ENCODE results near the gene GALE. TPM values are rescaled to one million over a fixed set of nuclear protein-coding genes. Genes with fewer than 3 reads are reported as not detected.

The GALE gene
- total and polyA plus RNA-seq, 2 donors: 11.2 to 20.2 TPM

DNA sequence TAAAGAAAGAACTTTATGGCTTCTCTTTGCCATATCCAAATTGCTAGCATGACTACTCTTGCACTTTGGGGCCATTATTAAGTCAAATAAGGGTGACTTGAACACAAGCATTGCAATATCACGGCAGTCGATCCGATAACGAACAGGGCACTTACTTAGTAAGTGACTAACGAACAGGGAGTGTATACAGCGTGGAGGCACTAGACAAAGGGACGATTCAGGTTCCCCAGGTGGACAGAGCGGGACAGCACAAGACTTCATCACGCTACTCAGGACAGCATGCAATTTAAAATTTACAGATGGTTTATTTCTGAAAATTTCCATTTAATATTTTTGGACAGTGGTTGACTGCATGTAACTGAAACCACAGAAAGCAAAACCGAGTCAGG is 27.7 kb downstream of the GALE start:
- WGBS: 89% methylated on average over 10 of the region's 10 CpGs
- H3K27ac ChIP-seq (ENCODE audit: low read depth): no peak overlapping the region
- H3K4me3 ChIP-seq (ENCODE audit: low read depth, low read length): no peak overlapping the region
- no peaks in the 10 kb centered on the region for H3K36me3 ChIP-seq (ENCODE audit: insufficient read depth)
- DNase-seq (ENCODE audit: extremely low spot score): no peak
- H3K4me1 ChIP-seq (ENCODE audit: insufficient read depth): no peaks in the 10 kb centered on the region

DNA sequence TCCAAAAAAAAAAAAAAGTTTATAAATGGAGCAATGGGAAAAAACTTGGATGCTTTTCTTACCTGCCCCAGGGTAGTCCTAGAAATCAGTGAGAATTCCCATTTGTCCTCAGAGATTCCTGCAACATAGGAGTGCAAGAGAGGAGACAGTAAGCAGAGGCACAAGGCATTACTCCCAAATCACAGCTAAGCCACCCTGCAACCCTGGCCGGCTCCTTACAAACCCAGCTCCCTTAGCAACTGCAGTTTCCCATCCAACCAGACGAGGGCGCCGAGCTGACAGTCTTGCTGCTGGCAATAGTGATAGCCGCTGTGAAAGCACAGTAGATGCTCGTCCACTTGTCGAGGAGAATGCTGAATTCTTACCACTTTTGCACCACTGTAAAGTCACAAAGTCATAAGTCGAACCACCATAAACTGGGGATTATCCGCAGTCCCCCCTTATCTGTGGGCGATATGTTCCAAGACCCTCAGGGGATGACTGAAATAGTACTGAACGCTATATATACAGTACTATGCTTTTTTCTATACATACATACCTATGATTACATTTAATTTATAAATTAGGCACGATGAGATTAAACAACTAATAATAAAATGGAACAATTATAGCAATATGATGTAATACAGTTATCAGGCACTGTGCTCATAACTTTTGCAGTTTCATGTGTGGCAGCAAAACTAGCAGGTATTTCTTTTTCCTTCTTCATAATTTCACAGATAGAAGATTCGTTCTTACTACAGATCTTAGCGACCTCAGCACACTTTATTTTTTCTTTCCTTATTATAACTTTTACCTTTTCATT is 28.3 kb downstream of the GALE start:
- no peak for DNase-seq (ENCODE audit: extremely low spot score)
- Histone ChIP-seq H3K4me3 (ENCODE audit: low read depth, low read length) (no peak overlapping the region), H3K36me3 (ENCODE audit: insufficient read depth) (no peaks in the 10 kb centered on the region), H3K4me1 (ENCODE audit: insufficient read depth) (no peaks in the 10 kb centered on the region), H3K27ac (ENCODE audit: low read depth) (no peak overlapping the region)
- WGBS: 14% methylated on average over 14 of the region's 14 CpGs

DNA sequence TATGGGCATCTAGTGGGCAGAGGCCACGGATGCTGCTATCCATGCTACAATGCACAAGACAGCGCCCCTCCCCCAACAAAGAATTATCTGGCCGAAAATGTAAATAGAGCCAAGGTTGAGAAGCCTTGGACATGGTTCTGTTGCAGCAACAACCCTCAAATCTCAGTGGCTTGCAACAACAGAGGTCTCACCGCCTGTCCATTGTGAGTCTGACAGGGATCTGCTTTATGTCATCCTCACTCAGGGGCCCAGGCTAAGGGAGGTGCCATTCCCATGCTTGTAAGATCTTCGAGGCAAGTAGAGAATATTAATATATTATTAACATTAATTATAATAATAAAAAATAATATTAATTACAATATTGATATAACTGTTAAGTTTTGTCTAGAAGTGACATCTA is 31.8 kb downstream of the GALE start:
- DNase-seq (ENCODE audit: extremely low spot score): no peak
- no peak overlapping the region for H3K4me3 ChIP-seq (ENCODE audit: low read depth, low read length)
- H3K4me1 ChIP-seq (ENCODE audit: insufficient read depth): no peaks in the 10 kb centered on the region
- no peaks in the 10 kb centered on the region for H3K36me3 ChIP-seq (ENCODE audit: insufficient read depth)
- 60% methylated on average over 5 of the region's 5 CpGs for WGBS
- no peak overlapping the region for H3K27ac ChIP-seq (ENCODE audit: low read depth)

DNA sequence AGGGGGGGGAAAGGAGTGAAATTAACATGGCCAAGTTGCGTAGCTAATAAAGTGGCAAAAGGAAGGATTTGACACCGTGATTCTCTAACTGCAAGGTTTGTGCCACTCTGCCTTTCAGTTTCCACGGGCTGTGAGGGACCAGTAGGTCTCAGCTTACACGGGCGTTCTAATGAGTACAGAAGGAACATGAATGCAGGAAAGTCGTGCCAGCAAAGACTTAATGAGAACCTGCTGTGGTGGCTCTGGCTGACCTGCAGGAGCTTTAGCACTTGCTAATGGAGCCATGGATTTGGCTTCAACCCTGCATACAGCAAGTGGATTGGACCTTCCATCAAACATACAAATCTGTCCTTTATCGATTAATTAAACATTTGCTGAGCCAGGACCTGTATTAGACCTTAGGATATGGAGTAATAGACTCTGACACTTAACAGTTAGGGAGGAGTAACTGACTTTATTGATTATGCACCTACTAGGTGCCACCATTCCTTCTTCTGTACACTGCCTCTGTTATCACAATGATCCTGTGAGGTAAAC is 37.4 kb downstream of the GALE start:
- no peak overlapping the region for H3K4me3 ChIP-seq (ENCODE audit: low read depth, low read length)
- no peaks in the 10 kb centered on the region for H3K4me1 ChIP-seq (ENCODE audit: insufficient read depth)
- peaks cover 3% of the 10 kb centered on the region for H3K36me3 ChIP-seq (ENCODE audit: insufficient read depth)
- 69% methylated on average over 7 of the region's 7 CpGs for whole genome bisulfite sequencing
- no peak overlapping the region for H3K27ac ChIP-seq (ENCODE audit: low read depth)
- no peak for DNase-seq (ENCODE audit: extremely low spot score)

DNA sequence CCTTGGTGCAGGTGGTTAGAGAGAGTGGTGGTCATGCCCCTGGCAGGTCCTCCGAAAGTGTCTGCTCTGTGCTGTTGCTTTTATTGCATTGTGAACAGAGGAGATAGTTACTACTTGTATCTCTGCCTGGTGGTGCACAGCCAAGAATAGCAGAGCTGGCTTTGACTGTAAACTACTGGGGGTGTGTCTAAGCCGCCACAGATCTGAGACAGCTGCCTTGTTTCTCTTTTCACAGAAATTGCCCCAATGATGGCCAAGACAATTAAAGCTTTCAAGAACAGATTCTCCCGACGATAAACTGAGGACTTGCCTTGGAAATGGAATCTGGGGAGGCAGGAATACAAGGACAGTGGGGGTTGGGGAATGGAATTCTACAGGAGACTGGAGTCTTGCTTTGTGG is 41.3 kb downstream of the GALE start:
- Histone ChIP-seq H3K4me3 (ENCODE audit: low read depth, low read length) (no peak overlapping the region), H3K36me3 (ENCODE audit: insufficient read depth) (peaks cover 8% of the 10 kb centered on the region), H3K4me1 (ENCODE audit: insufficient read depth) (no peaks in the 10 kb centered on the region), H3K27ac (ENCODE audit: low read depth) (no peak overlapping the region)
- DNase-seq (ENCODE audit: extremely low spot score): peak; percentile 54
- WGBS: 23% methylated on average over 4 of the region's 4 CpGs

DNA sequence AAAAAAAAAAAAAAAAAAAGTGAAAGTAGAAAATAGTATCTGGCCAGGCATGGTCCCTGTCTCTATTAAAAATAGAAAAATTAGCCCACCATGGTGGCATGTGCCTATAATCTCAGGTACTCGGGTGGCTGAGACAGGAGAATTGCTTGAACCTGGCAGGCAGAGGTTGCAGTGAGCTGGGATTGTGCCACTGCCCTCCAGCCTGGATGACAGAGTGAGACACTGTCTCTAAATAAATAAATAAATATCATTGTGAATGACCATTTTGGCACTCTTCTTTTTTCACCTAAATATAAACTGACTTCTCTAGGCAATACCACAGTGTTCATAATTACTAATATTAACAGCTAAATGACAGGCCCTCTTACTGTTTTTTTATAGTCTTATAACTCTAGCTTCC is 42.7 kb downstream of the GALE start:
- Histone ChIP-seq H3K27ac (ENCODE audit: low read depth) (no peak overlapping the region), H3K4me3 (ENCODE audit: low read depth, low read length) (no peak overlapping the region), H3K4me1 (ENCODE audit: insufficient read depth) (no peaks in the 10 kb centered on the region), H3K36me3 (ENCODE audit: insufficient read depth) (peaks cover 10% of the 10 kb centered on the region)
- WGBS: 84% methylated on average over 1 of the region's 1 CpG
- DNase-seq (ENCODE audit: extremely low spot score): no peak

DNA sequence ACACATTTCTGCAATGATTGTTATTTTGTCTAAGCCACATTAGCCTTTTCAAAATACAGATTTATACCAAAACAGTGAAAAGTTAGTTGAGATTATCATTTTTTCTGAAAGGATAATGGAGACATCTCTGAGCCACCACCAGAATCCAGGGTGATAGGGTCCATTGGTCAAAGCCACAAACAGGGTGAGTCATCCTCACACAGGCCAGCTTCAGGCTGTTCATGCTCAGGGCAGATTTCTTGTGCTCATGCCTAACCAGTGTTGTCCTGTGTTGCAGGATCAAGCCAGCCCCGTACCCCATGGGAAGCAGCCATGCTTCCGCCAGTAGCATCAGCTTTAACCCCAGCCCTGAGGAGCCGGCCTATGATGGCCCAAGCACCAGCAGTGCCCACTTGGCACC is 43.9 kb downstream of the GALE start:
- Histone ChIP-seq H3K4me1 (ENCODE audit: insufficient read depth) (no peaks in the 10 kb centered on the region), H3K27ac (ENCODE audit: low read depth) (no peak overlapping the region), H3K36me3 (ENCODE audit: insufficient read depth) (peaks cover 15% of the 10 kb centered on the region), H3K4me3 (ENCODE audit: low read depth, low read length) (no peak overlapping the region)
- DNase-seq (ENCODE audit: extremely low spot score): no peak
- WGBS: 94% methylated on average over 3 of the region's 3 CpGs

DNA sequence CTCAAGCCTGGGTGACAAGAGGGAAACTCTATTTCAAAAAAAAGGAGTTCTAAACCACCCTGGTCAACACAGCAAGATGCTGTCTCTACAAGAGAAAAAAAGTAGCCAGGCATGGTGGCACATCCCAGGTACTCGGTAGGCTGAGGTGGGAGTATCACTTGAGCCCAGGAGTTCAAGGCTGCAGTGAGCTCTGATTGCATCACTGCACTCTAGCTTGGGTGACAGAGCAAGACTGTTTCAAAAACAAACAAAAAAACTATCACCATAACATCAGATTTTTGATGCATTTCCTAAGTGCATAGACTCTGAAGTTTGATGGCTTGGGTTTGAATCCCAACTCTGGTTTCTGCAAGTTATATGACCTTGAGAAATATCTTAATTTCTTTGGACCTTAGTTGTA is 47.6 kb downstream of the GALE start:
- 91% methylated on average over 1 of the region's 1 CpG for WGBS
- H3K36me3 ChIP-seq (ENCODE audit: insufficient read depth): peaks cover 12% of the 10 kb centered on the region
- no peak overlapping the region for H3K27ac ChIP-seq (ENCODE audit: low read depth)
- no peak overlapping the region for H3K4me3 ChIP-seq (ENCODE audit: low read depth, low read length)
- H3K4me1 ChIP-seq (ENCODE audit: insufficient read depth): no peaks in the 10 kb centered on the region
- no peak for DNase-seq (ENCODE audit: extremely low spot score)

DNA sequence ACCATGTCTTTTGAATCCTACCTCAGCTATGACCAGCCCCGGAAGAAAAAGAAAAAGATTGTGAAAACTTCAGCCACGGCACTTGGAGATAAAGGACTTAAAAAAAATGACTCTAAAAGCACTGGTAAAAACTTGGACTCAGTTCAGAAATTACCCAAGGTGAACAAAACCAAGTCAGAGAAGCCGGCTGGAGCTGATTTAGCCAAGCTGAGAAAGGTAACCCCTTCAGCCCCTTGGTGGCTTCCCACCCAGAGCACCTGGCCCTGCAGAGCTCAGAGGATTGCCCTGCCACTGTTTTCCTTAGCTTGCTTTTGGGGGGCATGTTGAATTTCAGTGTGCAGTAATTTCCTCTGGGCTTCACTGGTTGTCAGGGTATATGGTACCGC is 48.7 kb downstream of the GALE start:
- H3K27ac ChIP-seq (ENCODE audit: low read depth): no peak overlapping the region
- WGBS: 83% methylated on average over 4 of the region's 4 CpGs
- H3K36me3 ChIP-seq (ENCODE audit: insufficient read depth): peaks cover 12% of the 10 kb centered on the region
- H3K4me3 ChIP-seq (ENCODE audit: low read depth, low read length): no peak overlapping the region
- DNase-seq (ENCODE audit: extremely low spot score): no peak
- no peaks in the 10 kb centered on the region for H3K4me1 ChIP-seq (ENCODE audit: insufficient read depth)

DNA sequence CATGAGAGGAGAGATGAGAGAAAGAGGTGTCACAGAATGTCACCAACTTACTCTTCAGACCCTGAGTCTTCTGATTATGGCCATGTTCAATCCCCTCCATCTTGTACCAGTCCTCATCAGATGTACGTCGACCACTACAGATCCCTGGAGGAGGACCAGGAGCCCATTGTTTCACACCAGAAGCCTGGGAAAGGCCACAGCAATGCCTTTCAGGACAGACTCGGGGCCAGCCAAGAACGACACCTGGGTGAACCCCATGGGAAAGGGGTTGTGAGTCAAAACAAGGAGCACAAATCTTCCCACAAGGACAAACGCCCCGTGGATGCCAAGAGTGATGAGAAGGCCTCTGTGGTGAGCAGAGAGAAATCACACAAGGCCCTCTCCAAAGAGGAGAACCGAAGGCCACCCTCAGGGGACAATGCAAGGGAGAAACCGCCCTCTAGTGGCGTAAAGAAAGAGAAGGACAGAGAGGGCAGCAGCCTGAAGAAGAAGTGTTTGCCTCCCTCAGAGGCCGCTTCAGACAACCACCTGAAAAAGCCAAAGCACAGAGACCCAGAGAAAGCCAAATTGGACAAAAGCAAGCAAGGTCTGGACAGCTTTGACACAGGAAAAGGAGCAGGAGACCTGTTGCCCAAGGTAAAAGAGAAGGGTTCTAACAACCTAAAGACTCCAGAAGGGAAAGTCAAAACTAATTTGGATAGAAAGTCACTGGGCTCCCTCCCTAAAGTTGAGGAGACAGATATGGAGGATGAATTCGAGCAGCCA is 49.3 kb downstream of the GALE start:
- Histone ChIP-seq H3K27ac (ENCODE audit: low read depth) (no peak overlapping the region), H3K36me3 (ENCODE audit: insufficient read depth) (peaks cover 12% of the 10 kb centered on the region), H3K4me1 (ENCODE audit: insufficient read depth) (no peaks in the 10 kb centered on the region), H3K4me3 (ENCODE audit: low read depth, low read length) (no peak overlapping the region)
- 69% methylated on average over 11 of the region's 11 CpGs for WGBS
- DNase-seq (ENCODE audit: extremely low spot score): no peak

DNA sequence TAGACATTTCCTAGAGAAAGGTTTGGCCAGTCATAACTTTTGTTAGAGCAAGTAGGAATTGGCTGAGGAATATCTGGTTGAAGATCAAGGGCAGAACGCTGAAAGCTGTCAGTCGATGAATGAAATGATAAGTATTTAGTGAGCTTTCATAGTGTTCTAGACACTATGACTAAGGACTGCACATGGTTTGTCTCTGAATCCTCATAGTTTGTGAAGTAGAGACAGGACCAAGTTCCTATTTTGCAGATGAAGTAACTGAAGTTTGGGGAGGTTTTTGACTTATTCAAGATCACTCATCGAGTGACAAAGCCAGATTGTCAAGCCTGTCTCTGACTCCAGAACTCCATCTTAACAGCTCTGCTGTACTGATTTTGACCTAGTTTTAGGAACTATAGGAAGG is 52.5 kb downstream of the GALE start:
- Histone ChIP-seq H3K36me3 (ENCODE audit: insufficient read depth) (peaks cover 5% of the 10 kb centered on the region), H3K4me1 (ENCODE audit: insufficient read depth) (no peaks in the 10 kb centered on the region), H3K4me3 (ENCODE audit: low read depth, low read length) (no peak overlapping the region), H3K27ac (ENCODE audit: low read depth) (no peak overlapping the region)
- WGBS: 78% methylated on average over 3 of the region's 3 CpGs
- no peak for DNase-seq (ENCODE audit: extremely low spot score)
